ENCODE measurements around the gene CACNA1D.
"Not testable (repeated sequence)": the region's sequence is repeated elsewhere in the genome, so short reads cannot be mapped to it uniquely, and the experiment has no call there.

The CACNA1D gene

DNA sequence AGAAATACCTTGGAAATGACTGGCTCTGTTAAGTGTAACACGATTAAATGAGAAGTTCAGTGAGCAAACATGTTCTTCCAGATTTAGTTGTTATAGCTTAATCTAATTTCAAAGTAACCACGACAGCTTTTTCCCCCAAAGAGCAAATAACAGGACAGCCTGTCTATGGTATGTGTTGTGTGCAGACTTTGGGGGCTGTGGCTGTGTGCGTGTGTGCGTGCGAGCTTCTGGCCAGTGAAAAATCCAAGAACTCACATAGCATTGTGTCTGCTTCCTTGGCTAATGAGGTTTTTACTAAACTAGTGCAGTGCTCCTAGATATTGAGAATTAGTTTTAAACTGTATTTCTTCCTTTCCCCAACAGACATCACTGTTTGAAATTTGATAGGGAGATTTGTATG lies 167.1 kb downstream of the CACNA1D start:
- no peak for DNase-seq

GRCh38 chr3:53664812-53665211 lies 170.4 kb downstream of the CACNA1D start:
- DNase-seq: not testable (repeated sequence)

GRCh38 chr3:53665608-53666425 lies 171.4 kb downstream of the CACNA1D start:
- DNase-seq: no peak

DNA sequence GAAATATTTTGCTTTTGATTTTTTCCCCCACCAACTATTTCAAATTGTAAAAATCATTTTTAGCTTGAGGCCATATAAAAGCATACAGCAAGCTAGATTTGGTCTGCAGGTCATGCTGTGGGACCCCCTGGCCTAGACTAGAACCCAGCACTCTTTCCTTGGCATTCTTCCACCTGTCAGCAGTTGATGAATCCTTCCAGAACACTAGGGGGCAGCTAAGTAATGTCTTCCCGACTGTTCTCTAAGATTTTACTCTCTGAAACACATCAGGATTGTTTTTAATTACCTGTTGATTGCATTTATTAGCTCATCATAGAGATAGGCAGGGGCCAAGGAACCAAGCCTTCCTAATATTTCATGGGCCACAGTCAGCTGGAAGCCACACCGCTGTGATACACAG lies 174.5 kb downstream of the CACNA1D start:
- DNase-seq: no peak

DNA sequence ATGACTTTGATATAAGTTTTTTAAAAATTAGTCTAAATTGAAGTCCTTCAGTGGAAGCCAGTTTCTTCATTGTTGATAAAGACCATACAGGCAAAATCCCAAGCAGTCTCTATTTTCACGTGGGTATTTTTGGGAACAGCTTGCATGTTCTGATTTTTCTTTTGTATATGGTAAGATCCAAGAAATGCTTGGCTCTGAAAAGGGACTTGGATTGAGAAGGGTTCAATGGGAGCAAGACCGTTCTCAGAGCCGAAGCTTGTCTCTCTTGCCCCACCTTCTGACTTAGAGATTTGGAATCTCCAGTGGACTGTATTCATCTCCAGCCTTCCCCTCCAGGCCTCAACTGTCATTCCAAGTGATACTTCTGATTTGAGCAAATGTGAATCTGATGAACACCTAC lies 176.3 kb downstream of the CACNA1D start:
- no peak for DNase-seq

- no peak for DNase-seq
Measured at GRCh38 chr3:53671192-53671960, 177.0 kb downstream of the CACNA1D start.

GRCh38 chr3:53671961-53672299 lies 177.5 kb downstream of the CACNA1D start:
- no peak for DNase-seq

DNA sequence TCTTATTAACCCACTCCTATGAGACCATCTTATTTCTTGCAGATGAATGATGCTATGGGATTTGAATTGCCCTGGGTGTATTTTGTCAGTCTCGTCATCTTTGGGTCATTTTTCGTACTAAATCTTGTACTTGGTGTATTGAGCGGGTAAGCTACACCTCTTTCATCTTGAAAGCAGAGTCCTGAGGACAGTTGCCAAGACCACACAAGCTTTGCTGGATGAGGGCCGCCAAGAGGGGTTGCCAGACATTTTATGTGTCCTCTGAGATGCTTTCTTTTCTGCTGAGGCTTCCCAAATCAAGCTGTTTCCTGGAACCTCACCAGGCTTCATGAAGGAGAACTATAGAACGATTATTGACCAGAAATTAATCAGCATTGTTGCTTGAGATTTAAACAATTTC lies 178.6 kb downstream of the CACNA1D start:
- DNase-seq: no peak

DNA sequence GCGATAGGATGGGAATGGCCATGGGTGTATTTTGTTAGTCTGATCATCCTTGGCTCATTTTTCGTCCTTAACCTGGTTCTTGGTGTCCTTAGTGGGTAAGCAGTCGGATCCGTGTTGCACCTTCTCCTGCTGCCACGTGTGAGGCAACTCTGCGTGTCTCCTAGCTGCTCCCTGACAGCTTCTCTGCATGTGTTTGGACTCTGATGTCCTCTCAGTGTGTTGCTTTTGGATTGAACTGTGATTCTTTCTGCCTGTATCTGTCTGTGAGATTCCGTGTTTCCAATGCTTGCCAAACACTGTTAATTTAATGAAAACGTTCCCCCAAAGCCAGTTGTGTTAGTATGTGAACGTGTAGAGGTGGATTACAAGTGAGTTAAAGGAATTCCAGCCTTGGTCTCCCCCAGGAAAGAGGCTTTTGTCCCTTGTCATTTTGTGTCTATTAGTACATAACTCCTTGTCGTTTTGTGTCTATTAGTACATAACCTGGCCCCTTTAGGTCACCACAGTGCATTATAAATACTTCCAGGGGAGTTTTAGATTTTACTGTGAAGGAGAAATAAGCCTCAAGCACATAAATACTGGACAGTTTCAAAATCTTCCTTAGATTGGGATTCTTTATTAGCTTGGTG lies 179.4 kb downstream of the CACNA1D start:
- DNase-seq: no peak

- no peak for DNase-seq
Measured at GRCh38 chr3:53674582-53674981, 180.2 kb downstream of the CACNA1D start.

DNA sequence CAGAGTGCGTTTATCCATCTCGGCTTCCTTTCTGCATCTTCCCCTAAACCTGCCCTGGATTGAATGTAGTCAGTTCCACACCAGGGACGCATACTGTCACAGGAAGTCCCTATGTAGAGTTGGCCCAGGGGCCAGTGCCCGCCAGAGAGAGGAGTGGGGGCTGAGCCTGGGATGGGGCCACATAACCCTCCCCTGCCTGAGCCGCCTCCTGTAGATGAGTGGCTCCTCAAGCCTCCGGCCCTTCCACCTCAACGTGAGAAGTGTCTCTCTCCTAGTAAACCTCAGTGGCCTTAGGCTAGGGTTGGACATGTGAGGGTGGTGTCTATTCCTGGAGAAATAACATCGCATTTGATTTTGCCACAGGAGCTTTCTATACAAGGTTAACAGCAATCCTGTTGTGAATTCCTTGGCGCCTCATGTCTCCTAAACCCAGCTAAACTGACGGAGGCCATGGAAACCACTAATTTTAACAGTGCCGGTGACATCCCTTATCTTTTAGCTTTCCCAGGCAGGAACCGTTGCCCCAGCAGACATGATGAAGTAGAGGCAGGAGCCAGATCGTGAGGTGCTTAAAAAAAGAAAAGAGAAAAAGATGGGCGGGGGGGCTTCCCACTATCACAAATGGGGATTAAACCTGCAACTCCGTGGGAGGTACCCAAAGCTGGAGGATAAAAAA lies 180.7 kb downstream of the CACNA1D start:
- no peak for DNase-seq

- DNase-seq: no peak
Measured at GRCh38 chr3:53675942-53676341, 181.5 kb downstream of the CACNA1D start.

DNA sequence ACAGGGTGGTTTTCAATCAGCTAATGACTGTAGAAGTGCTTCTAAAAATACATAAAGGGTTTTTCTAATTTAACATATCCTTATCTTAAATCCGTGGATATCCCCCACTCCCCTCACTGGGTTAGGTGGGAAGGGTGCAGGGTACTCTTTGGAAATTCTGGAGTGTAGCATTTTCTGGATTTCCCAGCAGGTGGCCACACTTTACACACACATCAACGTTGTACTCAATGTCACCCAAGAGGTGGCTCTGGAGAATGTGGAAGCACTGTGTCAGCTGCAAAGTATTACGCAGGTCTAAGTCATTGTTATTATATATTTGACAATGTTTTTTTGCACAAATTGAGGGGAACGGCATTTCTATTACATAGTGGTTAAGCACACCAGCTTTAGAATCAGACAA lies 183.0 kb downstream of the CACNA1D start:
- DNase-seq: no peak

DNA sequence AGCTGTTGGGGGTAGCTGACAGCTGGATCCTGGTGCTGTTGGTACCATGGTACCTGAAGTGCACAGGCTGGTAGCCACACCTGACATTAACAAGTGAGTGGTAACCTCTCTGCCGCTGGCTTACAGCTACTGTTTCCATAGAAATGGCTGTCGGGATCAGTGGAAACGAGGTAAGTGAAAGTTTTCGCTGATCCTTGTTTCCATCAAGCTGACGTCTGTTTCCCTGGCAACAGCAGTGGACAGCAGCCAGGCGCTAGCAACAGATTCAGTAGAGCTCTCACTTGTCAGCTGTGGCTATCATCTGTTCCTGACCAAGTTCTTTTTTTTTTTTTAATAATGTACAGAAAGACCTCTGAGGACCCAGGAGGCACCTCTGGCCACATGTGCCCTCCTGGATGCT lies 185.6 kb downstream of the CACNA1D start:
- DNase-seq: no peak

DNA sequence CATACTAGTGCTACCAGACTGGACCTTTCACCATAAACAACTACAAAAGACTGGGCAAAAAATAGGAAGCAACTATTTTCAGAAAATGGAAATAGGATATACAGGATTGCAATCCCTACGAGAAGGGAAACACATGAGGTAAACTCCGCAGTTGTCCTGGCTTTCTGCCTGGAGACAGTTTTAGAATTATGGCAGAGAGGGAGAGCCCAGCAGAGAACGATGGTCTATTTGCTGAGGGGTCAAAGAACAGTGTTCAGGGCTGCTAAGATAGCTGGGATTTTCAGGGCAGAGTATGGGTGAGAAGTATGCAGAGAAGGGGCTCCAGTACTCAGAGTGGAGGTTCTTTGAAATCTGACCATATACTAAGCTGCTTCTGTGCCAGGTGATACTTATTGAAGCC lies 188.4 kb downstream of the CACNA1D start:
- DNase-seq: no peak

DNA sequence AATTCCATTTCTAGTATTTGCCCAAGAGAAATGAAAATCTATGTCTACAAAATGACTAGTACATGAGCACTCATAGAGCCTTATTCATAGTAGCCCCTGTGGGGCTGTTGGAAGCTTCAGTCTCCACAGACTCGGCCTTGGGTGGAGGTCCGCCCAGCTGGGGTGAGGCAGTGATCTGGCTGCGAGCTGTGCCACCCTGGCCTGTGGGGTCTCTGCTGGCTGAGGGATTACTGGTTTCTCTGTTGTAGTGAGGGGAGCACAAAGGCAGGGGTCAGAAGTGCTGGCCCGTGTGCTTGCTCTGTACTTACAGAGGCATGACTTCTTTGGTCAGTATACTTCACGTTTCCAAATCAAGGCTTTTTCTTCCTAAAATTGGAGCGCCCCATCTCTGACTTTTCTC lies 193.7 kb downstream of the CACNA1D start:
- DNase-seq: no peak

DNA sequence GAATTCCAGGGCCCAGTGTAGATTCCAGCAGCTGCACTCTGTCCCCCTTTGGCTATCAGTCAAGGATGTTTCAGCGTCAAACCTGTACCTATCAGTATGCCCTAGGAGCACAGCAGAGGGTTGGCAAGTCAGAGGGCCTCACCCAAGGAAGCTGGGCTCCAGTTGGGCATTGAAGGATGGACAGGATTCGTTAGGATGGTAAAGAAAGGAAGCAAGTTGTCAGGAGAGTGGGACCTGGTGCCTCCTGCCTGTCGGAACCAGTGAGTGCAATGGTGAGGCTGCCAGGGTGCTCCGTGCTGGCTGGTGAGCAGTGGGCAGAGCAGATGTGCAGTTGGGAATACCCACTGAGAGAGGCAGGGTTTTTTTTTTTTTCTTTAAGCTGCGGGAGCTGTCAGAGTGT lies 194.6 kb downstream of the CACNA1D start:
- no peak for DNase-seq

DNA sequence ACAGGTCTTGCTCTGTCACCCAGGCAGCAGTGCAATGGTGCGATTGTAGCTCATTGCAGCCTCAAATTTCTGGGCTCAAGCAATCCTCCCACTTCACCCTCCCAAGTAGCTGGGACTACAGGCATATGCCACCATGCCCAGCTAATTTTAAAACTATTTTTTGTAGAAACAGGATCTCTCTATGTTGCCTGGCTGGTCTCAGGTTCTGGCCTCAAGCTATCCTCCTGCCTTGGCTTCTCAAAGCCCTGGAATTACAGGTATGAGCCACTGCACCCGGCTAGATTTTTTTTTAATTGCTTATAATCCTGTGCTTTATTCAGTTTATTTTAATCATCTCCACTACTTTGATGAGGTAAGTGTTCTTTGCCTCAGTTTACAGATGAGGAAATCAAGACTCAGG lies 195.3 kb downstream of the CACNA1D start:
- no peak for DNase-seq

DNA sequence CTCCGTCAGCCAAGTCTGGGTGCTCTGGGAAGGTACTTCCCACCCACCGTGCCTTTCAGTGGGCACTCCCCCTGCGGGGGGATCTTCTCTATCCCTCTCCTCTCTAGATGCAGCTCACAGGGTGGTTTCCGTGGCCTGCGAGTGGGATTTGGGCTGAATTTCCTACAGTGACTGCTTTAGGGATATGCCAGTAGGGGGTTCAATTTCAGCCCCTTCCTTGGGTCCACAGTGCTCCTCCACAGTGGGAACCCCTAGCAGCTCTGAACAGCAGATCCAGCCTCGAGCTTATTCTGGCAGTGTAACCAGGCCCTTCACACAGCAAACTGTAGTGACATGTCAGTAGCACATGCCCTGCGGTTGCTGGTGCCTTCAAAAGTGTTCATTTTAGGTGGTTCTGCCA lies 196.1 kb downstream of the CACNA1D start:
- DNase-seq: no peak

DNA sequence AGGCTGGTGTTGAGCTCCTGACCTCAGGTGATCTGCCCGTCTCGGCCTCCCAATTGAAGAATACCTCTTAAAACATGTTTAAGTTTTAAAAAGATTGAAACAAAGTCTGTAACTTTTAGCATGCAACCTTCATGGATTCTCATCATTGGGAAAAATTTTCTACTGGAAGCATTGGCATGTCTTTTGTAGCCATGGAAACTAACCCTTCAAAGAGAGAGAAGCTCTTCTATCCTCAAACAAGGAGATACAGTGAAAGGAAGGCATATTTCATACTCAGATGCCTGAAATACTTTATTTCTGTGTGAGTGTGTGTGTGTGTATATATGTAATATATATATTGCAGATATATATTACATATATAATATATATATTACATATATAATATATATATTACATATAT lies 196.9 kb downstream of the CACNA1D start:
- no peak for DNase-seq

- DNase-seq: no peak
Measured at GRCh38 chr3:53691885-53692284, 197.5 kb downstream of the CACNA1D start.

DNA sequence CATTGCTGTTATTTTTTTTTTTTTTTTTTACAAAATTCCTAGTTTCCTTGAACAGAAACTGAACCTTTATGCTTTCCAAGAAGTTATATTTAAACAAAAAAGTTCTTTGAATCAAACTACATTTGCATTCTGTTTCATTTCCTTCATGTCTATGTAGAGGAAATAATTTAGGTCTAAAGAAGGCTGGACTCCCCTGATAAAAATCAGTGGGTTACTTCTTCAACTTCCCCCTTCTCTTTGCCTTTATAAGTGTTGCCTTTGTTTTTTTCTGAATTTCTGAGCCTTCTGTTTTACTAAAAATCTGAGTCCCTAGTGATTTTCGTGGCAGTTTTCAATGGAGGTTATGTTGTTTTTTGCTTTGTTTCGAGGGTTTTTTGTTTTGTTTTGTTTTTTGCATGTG lies 199.0 kb downstream of the CACNA1D start:
- DNase-seq: no peak

- no peak for DNase-seq
Measured at GRCh38 chr3:53694046-53694445, 199.6 kb downstream of the CACNA1D start.
